ENCODE results near the gene WTAP.

Gene WTAP

DNA sequence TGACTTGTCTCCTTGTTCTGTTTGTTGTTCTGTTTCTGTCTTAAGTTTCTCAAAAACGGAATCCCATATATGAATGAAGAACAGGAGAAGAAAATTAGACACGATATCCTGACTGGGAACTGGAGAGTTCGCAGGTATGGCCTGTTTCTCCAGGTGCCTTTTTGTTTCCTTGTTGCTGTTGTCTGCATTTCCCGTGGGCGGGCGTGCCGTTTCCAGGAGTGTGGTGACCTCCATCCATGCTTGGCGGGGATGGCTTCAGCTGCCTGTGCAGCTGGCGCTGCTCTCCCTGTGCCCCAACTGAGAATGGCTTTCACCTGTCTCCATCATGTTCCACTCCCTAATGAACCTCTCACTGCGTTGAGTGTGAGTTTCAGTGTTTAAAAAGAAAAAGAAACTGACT is 77.2 kb downstream of the WTAP start:
- no peak for DNase-seq (ENCODE audit: low spot score)

DNA sequence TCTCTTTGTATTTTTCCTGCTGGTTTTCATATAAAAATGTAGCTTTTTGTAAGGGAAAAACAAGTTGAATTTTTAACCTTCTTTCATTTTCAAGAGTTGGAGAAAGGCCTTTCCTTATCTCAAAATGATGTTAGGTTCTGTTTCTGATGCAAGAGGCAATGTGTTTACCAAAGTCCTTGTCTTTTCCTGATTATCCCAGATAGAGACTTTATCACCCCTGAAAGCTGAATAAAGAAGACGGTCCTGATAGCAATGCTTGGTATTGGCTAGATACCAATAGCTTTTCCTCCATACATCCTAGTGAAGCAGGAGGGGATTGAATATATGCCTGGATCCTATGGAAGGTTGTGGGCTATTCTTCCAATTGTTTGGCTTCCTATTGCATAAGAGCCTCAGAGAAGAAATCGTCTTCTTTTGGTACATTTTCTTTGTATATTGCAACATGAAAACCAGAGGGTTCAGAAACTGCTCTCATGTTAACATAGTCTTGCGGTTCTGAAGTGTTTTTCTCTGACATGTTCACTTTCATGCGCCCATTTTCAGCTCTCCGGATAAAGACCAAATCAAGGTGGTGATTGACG is 78.2 kb downstream of the WTAP start:
- no peak for DNase-seq (ENCODE audit: low spot score)

Small RNA genes lying within 50 kb of the gene (small RNA-seq; reads per million reads assigned to genes)
- gene RNU4ATAC18P (0.08 to 1.1 reads per million in 2 experiments), gene SNORA20 (41.4 to 48.8 reads per million in 2 experiments), gene SNORA29 (0 reads per million in 2 experiments)
